HK-2 (cell line): ENCODE data around the gene GLS.
A peak's percentile ranks its signal among the peaks of the same experiment; 100 is the strongest.
"Not testable (repeated sequence)": the region's sequence is repeated elsewhere in the genome, so short reads cannot be mapped to it uniquely, and the experiment has no call there.

Experiments used
- DNase-seq: peaks from one replicate; pipeline ENCODE4 v3.0.0-alpha.2; 2018; ENCODE audit not compliant: unreplicated experiment

Gene GLS

GRCh38 chr2:190855245-190855644 lies 25.4 kb upstream of the GLS start:
- no peak for DNase-seq

GRCh38 chr2:190856985-190857384 lies 23.6 kb upstream of the GLS start:
- DNase-seq = no peak

GRCh38 chr2:190858817-190859216 lies 21.8 kb upstream of the GLS start:
- DNase-seq = no peak

GRCh38 chr2:190859347-190860297 lies 21.0 kb upstream of the GLS start:
- peak; percentile 52 for DNase-seq

GRCh38 chr2:190860985-190861680 lies 19.5 kb upstream of the GLS start:
- no peak for DNase-seq

- not testable (repeated sequence) for DNase-seq
Observed at GRCh38 chr2:190862128-190862527, 18.5 kb upstream of the GLS start.

- no peak for DNase-seq
Observed at GRCh38 chr2:190862571-190862991, 18.0 kb upstream of the GLS start.

GRCh38 chr2:190863946-190864345 lies 16.7 kb upstream of the GLS start:
- no peak for DNase-seq

GRCh38 chr2:190864375-190864774 lies 16.2 kb upstream of the GLS start:
- no peak for DNase-seq

- no peak for DNase-seq
Observed at GRCh38 chr2:190867212-190867611, 13.4 kb upstream of the GLS start.

GRCh38 chr2:190867832-190868231 lies 12.8 kb upstream of the GLS start:
- no peak for DNase-seq

GRCh38 chr2:190869721-190870120 lies 10.9 kb upstream of the GLS start:
- no peak for DNase-seq

GRCh38 chr2:190873451-190873850 lies 7.2 kb upstream of the GLS start:
- not testable (repeated sequence) for DNase-seq

GRCh38 chr2:190875891-190876290 lies 4.7 kb upstream of the GLS start:
- DNase-seq = no peak

- DNase-seq = no peak
Observed at GRCh38 chr2:190876631-190877030, 4.0 kb upstream of the GLS start.

GRCh38 chr2:190877436-190877835 lies 3.2 kb upstream of the GLS start:
- no peak for DNase-seq

- no peak for DNase-seq
Observed at GRCh38 chr2:190879474-190880377, 895 bp upstream of the GLS start.

- no peak for DNase-seq
Observed at GRCh38 chr2:190881084-190881597, 520 bp downstream of the GLS start.

GRCh38 chr2:190881598-190882410 lies 1.2 kb downstream of the GLS start:
- DNase-seq = peak; percentile 65

GRCh38 chr2:190882411-190882766 lies 1.8 kb downstream of the GLS start:
- no peak for DNase-seq
